Endodermal cell (in vitro differentiated cells): ENCODE measurements around the gene CDC14B. TPM values are rescaled to one million over a fixed set of nuclear protein-coding genes. Genes with fewer than 3 reads are reported as not detected.

Experiments
- DNase-seq: peaks from one replicate; pipeline ENCODE4 v3.0.0-alpha.2; 2017
- H3K27ac ChIP-seq: 2 replicates; pipeline ENCODE4 v1.5.1; 2013; ENCODE audit warnings: mild to moderate bottlenecking, low read depth, low read length, moderate library complexity
- H3K27me3 ChIP-seq: 2 replicates; pipeline ENCODE4 v1.6.1; 2013; ENCODE audit warnings: mild to moderate bottlenecking, low read length, moderate library complexity; ENCODE audit not compliant: insufficient read depth, control insufficient read depth, poor library complexity, severe bottlenecking
- H3K36me3 ChIP-seq: 2 replicates; pipeline ENCODE4 v1.7.0; 2013; ENCODE audit warnings: mild to moderate bottlenecking, low read length, moderate library complexity; ENCODE audit not compliant: control insufficient read depth, insufficient read depth
- H3K4me1 ChIP-seq: one replicate; pipeline ENCODE4 v1.7.0; 2013; ENCODE audit warnings: low read length; ENCODE audit not compliant: control insufficient read depth, insufficient read depth
- H3K4me3 ChIP-seq: 2 replicates; pipeline ENCODE4 v1.5.1; 2013; ENCODE audit warnings: mild to moderate bottlenecking, low read length, moderate library complexity
- H3K9ac ChIP-seq: 2 replicates; pipeline ENCODE4 v1.6.1; 2013; ENCODE audit warnings: mild to moderate bottlenecking, low read length, moderate library complexity; ENCODE audit not compliant: poor library complexity, severe bottlenecking; ENCODE audit errors: extremely low read depth
- H3K9me3 ChIP-seq: 2 replicates; pipeline ENCODE4 v1.6.1; 2013; ENCODE audit warnings: mild to moderate bottlenecking, low read length, moderate library complexity; ENCODE audit not compliant: control insufficient read depth
- H3K27ac Mint-ChIP-seq: 2 replicates; pipeline ENCODE4 v1.8.0; 2020; ENCODE audit warnings: mixed read lengths
- H3K27me3 Mint-ChIP-seq: 2 replicates; pipeline ENCODE4 v1.8.0; 2021; ENCODE audit warnings: mild to moderate bottlenecking, mixed read lengths; ENCODE audit not compliant: insufficient read depth
- H3K36me3 Mint-ChIP-seq: 2 replicates; pipeline ENCODE4 v1.8.0; 2020; ENCODE audit warnings: low read depth, mixed read lengths
- H3K4me1 Mint-ChIP-seq: 2 replicates; pipeline ENCODE4 v1.8.0; 2020; ENCODE audit warnings: mixed read lengths
- H3K4me3 Mint-ChIP-seq: 2 replicates; pipeline ENCODE4 v1.8.0; 2020; ENCODE audit warnings: mild to moderate bottlenecking, moderate library complexity, mixed read lengths
- H3K9me3 Mint-ChIP-seq: 2 replicates; pipeline ENCODE4 v1.8.0; 2020; ENCODE audit warnings: mild to moderate bottlenecking, mixed read lengths
- CTCF ChIP-seq: fragments of 200-600 bp; sonication (generic); conservative IDR thresholded peaks from 2 replicates; pipeline ENCODE4 v1.5.0; 2021; ENCODE audit warnings: antibody characterized with exemption, mild to moderate bottlenecking
- WGBS, 2 experiments: methylation state at CpG; one replicate each; pipeline versions ENCODE4 v1.1.5 to v1.1.7; 2013; ENCODE audit warnings: missing lambda C conversion rate in 2 of 2, mixed read lengths in 1 of 2; ENCODE audit not compliant: insufficient coverage in 1 of 2, insufficient read length in 1 of 2; 5-methylcytosine and 5-hydroxymethylcytosine counted together
- total RNA-seq, 2 donors: library from RNA; stranded (reverse); fragmentation: NEBNext Ultra II Directional in 1 of 2; extraction: Animal tissue kit (Norgen Biotek cat#: 25700) in 1 of 2; gene quantifications; 2 replicates in 1 of 2; 3 replicates in 1 of 2; pipeline ENCODE4 v1.2.1, GENCODE V29; 2021

The CDC14B gene
- total RNA-seq, 2 donors from 2014 or later = 47.5 to 48.3 TPM

- Histone ChIP-seq H3K27me3 (peaks cover 15% of the 10 kb centered on the region), H3K4me3 (no peak overlapping the region), H3K36me3 (no peaks in the 10 kb centered on the region), H3K9ac (no peak overlapping the region), H3K27ac (no peak overlapping the region), H3K4me1 (no peaks in the 10 kb centered on the region), H3K9me3 (no peaks in the 10 kb centered on the region)
- Mint-ChIP-seq H3K9me3 (no peaks in the 10 kb centered on the region), H3K4me1 (peaks cover 9% of the 10 kb centered on the region), H3K4me3 (no peak overlapping the region), H3K36me3 (peaks cover 3% of the 10 kb centered on the region), H3K27ac (no peak overlapping the region), H3K27me3 (peaks cover 17% of the 10 kb centered on the region)
- DNase-seq = no peak
- WGBS, 2 experiments = 80% methylated on average over 1 to 2 of the region's 2 CpGs
- TF ChIP-seq CTCF = peak; percentile 67
Measured at GRCh38 chr9:96453625-96454024, 166.0 kb downstream of the CDC14B start.

- Histone ChIP-seq H3K27ac (no peak overlapping the region), H3K36me3 (no peaks in the 10 kb centered on the region), H3K4me1 (no peaks in the 10 kb centered on the region), H3K9me3 (no peaks in the 10 kb centered on the region), H3K9ac (peak overlapping the region; percentile 0), H3K27me3 (peaks cover 36% of the 10 kb centered on the region), H3K4me3 (peak overlapping the region; percentile 74)
- H3K36me3 Mint-ChIP-seq = no peaks in the 10 kb centered on the region
- peaks cover 9% of the 10 kb centered on the region for H3K4me1 Mint-ChIP-seq
- H3K9me3 Mint-ChIP-seq = no peaks in the 10 kb centered on the region
- H3K4me3 Mint-ChIP-seq = peak overlapping the region; percentile 77
- no peak for TF ChIP-seq CTCF
- peaks cover 31% of the 10 kb centered on the region for H3K27me3 Mint-ChIP-seq
- peak overlapping the region; percentile 83 for H3K27ac Mint-ChIP-seq
- WGBS, 2 experiments = 2 to 3% methylated on average over 18 to 63 of the region's 63 CpGs
- peak; percentile 76 for DNase-seq
Measured at GRCh38 chr9:96450613-96451528, 168.8 kb downstream of the CDC14B start.

Other genes starting within 250 kb of the CDC14B start
- gene SLC35D2, start 236.1 kb downstream of the CDC14B start, total RNA-seq = 10 to 100 TPM; 31.9 to 36.2 TPM
- gene ZNF367, start 201.5 kb downstream of the CDC14B start, total RNA-seq = 10 to 100 TPM in 1 of 2 donors, 1 to 10 TPM in 1; 7.7 to 10.6 TPM
- gene HABP4, start 169.7 kb downstream of the CDC14B start, total RNA-seq = 10 to 100 TPM in 1 of 2 donors, 1 to 10 TPM in 1; 10.0 to 12.1 TPM
- gene PRXL2C, start 35.5 kb upstream of the CDC14B start, total RNA-seq = 1 to 10 TPM; 2.5 to 4.9 TPM
- gene ZNF510, start 158.2 kb upstream of the CDC14B start, total RNA-seq = 10 to 100 TPM; 15.8 to 18.2 TPM
- gene ZNF782, start 234.7 kb upstream of the CDC14B start, total RNA-seq = 1 to 10 TPM; 7.3 to 9.1 TPM